ENCODE results near the gene PRR5L. TPM values are rescaled to one million over a fixed set of nuclear protein-coding genes. Genes with fewer than 3 reads are reported as not detected.

PRR5L gene
- total RNA-seq, 1 donor from 2014 or later, result 32.5 TPM

- H3K27ac ChIP-seq, result peak overlapping the region; percentile 71 to 81
- H3K9me3 ChIP-seq, result no peaks in the 10 kb centered on the region
- intact Hi-C loops (cut with DNase I), result no loop called here
- no peaks in the 10 kb centered on the region for H3K27me3 ChIP-seq
- no peak overlapping the region for H3K4me3 ChIP-seq
- no peak for DNase-seq (ENCODE audit: low spot score in 2 of 2)
- TF ChIP-seq, protein P1, sequence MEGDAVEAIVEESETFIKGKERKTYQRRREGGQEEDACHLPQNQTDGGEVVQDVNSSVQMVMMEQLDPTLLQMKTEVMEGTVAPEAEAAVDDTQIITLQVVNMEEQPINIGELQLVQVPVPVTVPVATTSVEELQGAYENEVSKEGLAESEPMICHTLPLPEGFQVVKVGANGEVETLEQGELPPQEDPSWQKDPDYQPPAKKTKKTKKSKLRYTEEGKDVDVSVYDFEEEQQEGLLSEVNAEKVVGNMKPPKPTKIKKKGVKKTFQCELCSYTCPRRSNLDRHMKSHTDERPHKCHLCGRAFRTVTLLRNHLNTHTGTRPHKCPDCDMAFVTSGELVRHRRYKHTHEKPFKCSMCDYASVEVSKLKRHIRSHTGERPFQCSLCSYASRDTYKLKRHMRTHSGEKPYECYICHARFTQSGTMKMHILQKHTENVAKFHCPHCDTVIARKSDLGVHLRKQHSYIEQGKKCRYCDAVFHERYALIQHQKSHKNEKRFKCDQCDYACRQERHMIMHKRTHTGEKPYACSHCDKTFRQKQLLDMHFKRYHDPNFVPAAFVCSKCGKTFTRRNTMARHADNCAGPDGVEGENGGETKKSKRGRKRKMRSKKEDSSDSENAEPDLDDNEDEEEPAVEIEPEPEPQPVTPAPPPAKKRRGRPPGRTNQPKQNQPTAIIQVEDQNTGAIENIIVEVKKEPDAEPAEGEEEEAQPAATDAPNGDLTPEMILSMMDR (IDR thresholded peaks at IDR 0.05), result no peak
- H3K4me1 ChIP-seq, result peaks cover 6 to 25% of the 10 kb centered on the region in 2 donors
- peaks cover 31 to 53% of the 10 kb centered on the region in 2 donors for H3K36me3 ChIP-seq
Measured at GRCh38 chr11:36499315-36499714, 203.2 kb downstream of the PRR5L start.

DNA sequence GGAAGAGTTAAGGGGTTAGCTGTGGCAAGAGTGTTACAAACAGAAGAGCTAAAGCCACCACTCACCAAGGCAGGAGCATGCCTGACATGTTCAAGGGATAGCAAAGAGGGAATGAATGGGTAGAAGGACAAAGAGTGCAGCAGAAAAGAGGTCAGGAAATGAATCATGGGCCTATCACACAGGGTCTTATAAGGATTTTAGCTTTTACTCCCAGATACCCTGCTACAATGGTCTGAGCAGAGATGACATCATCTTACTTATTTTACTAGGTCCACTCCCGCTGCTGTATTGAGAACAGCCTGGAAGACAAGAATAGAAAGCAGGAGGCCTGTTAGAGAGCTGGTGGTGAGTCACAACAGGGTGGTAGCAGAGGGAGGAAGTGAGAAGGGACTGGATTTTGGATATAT, 204.2 kb downstream of the PRR5L start:
- Histone ChIP-seq H3K4me1 (peaks cover 6 to 25% of the 10 kb centered on the region in 2 donors), H3K27me3 (no peaks in the 10 kb centered on the region), H3K27ac (peak overlapping the region; percentile 71 to 81), H3K4me3 (no peak overlapping the region), H3K36me3 (peaks cover 24 to 44% of the 10 kb centered on the region in 2 donors), H3K9me3 (no peaks in the 10 kb centered on the region)
- TF ChIP-seq, protein P1 (IDR thresholded peaks at IDR 0.05), result no peak
- intact Hi-C loops (cut with DNase I), result loop anchor here (5.0 kb wide), 2 partner anchors 43 to 213 kb away; partner anchors contain the start of gene COMMD9
- peak; percentile 22 to 75 for DNase-seq (ENCODE audit: low spot score in 2 of 2)

DNA sequence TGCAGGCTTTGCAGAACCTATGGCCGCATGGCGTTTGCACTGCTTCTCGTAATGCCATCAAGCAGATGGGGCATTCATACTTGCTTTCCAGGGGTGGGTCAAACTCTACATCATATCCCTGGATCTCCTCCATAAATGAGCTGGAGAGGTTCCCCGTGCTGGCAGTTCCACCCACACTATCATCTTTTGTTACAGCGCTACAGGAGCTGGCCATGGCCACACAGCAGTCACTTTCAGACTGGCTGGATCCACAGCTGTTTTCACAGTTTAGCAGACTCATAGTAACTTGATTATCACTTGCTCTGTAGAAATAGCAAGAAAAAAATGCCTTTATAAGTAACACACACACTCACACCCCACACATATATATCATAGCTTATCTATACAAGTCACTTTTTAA, 205.1 kb downstream of the PRR5L start:
- intact Hi-C loops (cut with DNase I), result loop anchor here (5.0 kb wide), 2 partner anchors 44 to 214 kb away; partner anchors contain the start of gene COMMD9
- peaks cover 22 to 35% of the 10 kb centered on the region in 2 donors for H3K36me3 ChIP-seq
- peak overlapping the region; percentile 70 to 75 for H3K27ac ChIP-seq
- no peak for DNase-seq (ENCODE audit: low spot score in 2 of 2)
- H3K4me3 ChIP-seq, result no peak overlapping the region
- H3K27me3 ChIP-seq, result no peaks in the 10 kb centered on the region
- H3K4me1 ChIP-seq, result peaks cover 6 to 25% of the 10 kb centered on the region in 2 donors
- TF ChIP-seq, protein P1 (IDR thresholded peaks at IDR 0.05), result no peak
- no peaks in the 10 kb centered on the region for H3K9me3 ChIP-seq

DNA sequence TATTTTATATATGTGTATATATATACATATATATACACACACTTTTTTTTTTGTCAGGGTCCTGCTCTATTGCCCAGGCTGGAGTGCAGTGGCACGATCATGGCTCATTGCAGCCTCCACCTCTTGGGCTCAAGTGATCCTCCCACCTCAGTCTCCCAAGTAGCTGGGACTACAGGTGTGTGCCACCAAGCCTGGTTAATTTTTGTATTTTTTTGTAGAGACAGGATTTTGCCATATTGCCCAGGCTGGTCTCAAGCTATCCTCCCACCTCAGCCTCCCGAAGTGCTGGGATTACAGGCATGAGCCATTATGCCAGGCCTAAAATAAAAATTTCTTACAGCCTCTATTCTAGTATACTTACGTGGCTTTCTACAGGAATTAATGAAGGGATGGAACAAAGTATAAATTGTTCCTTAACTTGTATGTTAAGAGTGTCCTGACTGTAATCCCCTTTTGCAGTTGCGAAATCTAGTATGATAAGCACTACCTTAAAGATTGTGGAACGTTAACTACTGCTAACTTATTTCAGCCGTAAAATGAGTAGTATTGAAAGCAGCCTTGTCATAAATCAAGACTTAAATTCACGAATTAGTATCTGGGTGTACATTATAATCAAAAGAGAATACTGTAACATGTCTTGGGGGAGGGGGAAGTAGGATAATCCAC, 211.9 kb downstream of the PRR5L start:
- no peak for DNase-seq (ENCODE audit: low spot score in 2 of 2)
- Histone ChIP-seq H3K27me3 (no peaks in the 10 kb centered on the region), H3K36me3 (no peaks in the 10 kb centered on the region), H3K9me3 (no peaks in the 10 kb centered on the region), H3K27ac (peak overlapping the region; percentile 86 to 91), H3K4me3 (peak overlapping the region; percentile 87 to 92), H3K4me1 (peaks cover 0 to 7% of the 10 kb centered on the region in 2 donors)
- intact Hi-C loops (cut with DNase I), result loop anchor here (5.0 kb wide), 1 partner anchor 234 kb away; no protein-coding TSS in a partner anchor
- TF ChIP-seq, protein P1 (IDR thresholded peaks at IDR 0.05), result no peak

GRCh38 chr11:36508743-36509142, 212.7 kb downstream of the PRR5L start:
- H3K27ac ChIP-seq, result peak overlapping the region; percentile 86 to 91
- intact Hi-C loops (cut with DNase I), result loop anchor here (5.0 kb wide), 1 partner anchor 234 kb away; no protein-coding TSS in a partner anchor

More at GRCh38 chr11:36508743-36509142, 212.7 kb downstream of the PRR5L start:
- Histone ChIP-seq H3K27me3 (no peaks in the 10 kb centered on the region), H3K9me3 (no peaks in the 10 kb centered on the region), H3K4me1 (peaks cover 0 to 3% of the 10 kb centered on the region in 2 donors), H3K36me3 (no peaks in the 10 kb centered on the region), H3K4me3 (peak overlapping the region; percentile 87 to 92)
- no peak for DNase-seq (ENCODE audit: low spot score in 2 of 2)
- TF ChIP-seq, protein P1 (IDR thresholded peaks at IDR 0.05), result no peak

Data from ascending aorta (tissue), 2 donors.